GM12891 (cell line): ENCODE measurements around the gene MYL10.

Experiments used
- POLR2A ChIP-seq: IDR thresholded peaks from 2 replicates; pipeline ENCODE4 v1.6.1; 2011; ENCODE audit warnings: low read depth, low read length, control low read depth
- POLR2AphosphoS5 ChIP-seq: IDR thresholded peaks from 2 replicates; pipeline ENCODE4 v1.6.1; 2011; ENCODE audit warnings: low read depth, low read length, control low read depth
- POU2F2 ChIP-seq: IDR thresholded peaks from 2 replicates; pipeline ENCODE4 v1.6.1; 2011; ENCODE audit warnings: low read depth, mild to moderate bottlenecking, control low read depth, low read length, moderate library complexity

GRCh38 chr7:101624246-101625001, 4.7 kb downstream of the MYL10 start:
- TF ChIP-seq POLR2AphosphoS5: no peak
- no peak for TF ChIP-seq POLR2A
- no peak for TF ChIP-seq POU2F2
